PFSK-1 (cell line): ENCODE data around the gene CC2D1A.

Experiments used
- POLR2AphosphoS5 ChIP-seq: IDR thresholded peaks from 2 replicates; pipeline ENCODE4 v1.6.1; 2012; ENCODE audit warnings: low read depth, mild to moderate bottlenecking, control low read depth, low read length, moderate library complexity
- TAF1 ChIP-seq: IDR thresholded peaks from 2 replicates; pipeline ENCODE4 v1.6.1; 2012; ENCODE audit warnings: low read length, control low read depth, borderline replicate concordance; ENCODE audit not compliant: insufficient read depth

- TF ChIP-seq POLR2AphosphoS5: no peak
- TF ChIP-seq TAF1: no peak
These were observed 40.2 kb upstream of the CC2D1A start for GRCh38 chr19:13865571-13866462.
